LoVo (cell line): ENCODE data around the gene CNIH3.
"Not testable (repeated sequence)": the region's sequence is repeated elsewhere in the genome, so short reads cannot be mapped to it uniquely, and the experiment has no call there.

ENCODE experiments used
- DNase-seq: peaks from one replicate; pipeline ENCODE4 v3.0.0-alpha.2; 2016; ENCODE audit warnings: low spot score

Gene CNIH3

GRCh38 chr1:224689374-224689773, 73.3 kb downstream of the CNIH3 start:
- DNase-seq, result no peak

- DNase-seq, result no peak
Measured at GRCh38 chr1:224690576-224690975, 74.5 kb downstream of the CNIH3 start.

GRCh38 chr1:224691148-224691925, 75.2 kb downstream of the CNIH3 start:
- no peak for DNase-seq

GRCh38 chr1:224694969-224695368, 78.9 kb downstream of the CNIH3 start:
- DNase-seq, result no peak

- DNase-seq, result no peak
Measured at GRCh38 chr1:224696021-224696420, 79.9 kb downstream of the CNIH3 start.

GRCh38 chr1:224696891-224697765, 81.0 kb downstream of the CNIH3 start:
- DNase-seq, result no peak

- DNase-seq, result no peak
Measured at GRCh38 chr1:224698015-224698451, 81.9 kb downstream of the CNIH3 start.

GRCh38 chr1:224700918-224701531, 84.9 kb downstream of the CNIH3 start:
- no peak for DNase-seq

- no peak for DNase-seq
Measured at GRCh38 chr1:224703702-224704101, 87.6 kb downstream of the CNIH3 start.

- DNase-seq, result no peak
Measured at GRCh38 chr1:224704107-224704735, 88.1 kb downstream of the CNIH3 start.

GRCh38 chr1:224705578-224705977, 89.5 kb downstream of the CNIH3 start:
- no peak for DNase-seq

GRCh38 chr1:224707843-224708725, 92.0 kb downstream of the CNIH3 start:
- DNase-seq, result no peak

- DNase-seq, result no peak
Measured at GRCh38 chr1:224710196-224710595, 94.1 kb downstream of the CNIH3 start.

GRCh38 chr1:224711231-224711756, 95.2 kb downstream of the CNIH3 start:
- not testable (repeated sequence) for DNase-seq

GRCh38 chr1:224711876-224712275, 95.8 kb downstream of the CNIH3 start:
- DNase-seq, result no peak

- no peak for DNase-seq
Measured at GRCh38 chr1:224713228-224713627, 97.1 kb downstream of the CNIH3 start.

GRCh38 chr1:224714553-224714952, 98.4 kb downstream of the CNIH3 start:
- no peak for DNase-seq

GRCh38 chr1:224718470-224719053, 102.4 kb downstream of the CNIH3 start:
- no peak for DNase-seq

- DNase-seq, result no peak
Measured at GRCh38 chr1:224719716-224720115, 103.6 kb downstream of the CNIH3 start.

GRCh38 chr1:224720216-224720615, 104.1 kb downstream of the CNIH3 start:
- no peak for DNase-seq

GRCh38 chr1:224721000-224721399, 104.9 kb downstream of the CNIH3 start:
- DNase-seq, result no peak
